HFFc6 (cell line): ENCODE measurements around the gene FSTL1. TPM values are rescaled to one million over a fixed set of nuclear protein-coding genes. Genes with fewer than 3 reads are reported as not detected.

Source experiments
- DNase-seq: peaks from one replicate; pipeline ENCODE4 v3.0.0-alpha.2; 2018
- H3K27ac Mint-ChIP-seq: 2 replicates; pipeline ENCODE4 v1.8.0; 2020; ENCODE audit warnings: mild to moderate bottlenecking, mixed read lengths
- H3K27me3 Mint-ChIP-seq: 2 replicates; pipeline ENCODE4 v1.8.0; 2021; ENCODE audit warnings: mild to moderate bottlenecking, moderate library complexity, mixed read lengths; ENCODE audit not compliant: insufficient read depth
- H3K36me3 Mint-ChIP-seq: 2 replicates; pipeline ENCODE4 v1.8.0; 2021; ENCODE audit warnings: low read depth, mixed read lengths
- H3K4me1 Mint-ChIP-seq: 2 replicates; pipeline ENCODE4 v1.8.0; 2020; ENCODE audit warnings: low read depth, mixed read lengths
- H3K4me3 Mint-ChIP-seq: 2 replicates; pipeline ENCODE4 v1.8.0; 2020; ENCODE audit warnings: mild to moderate bottlenecking, moderate library complexity, mixed read lengths
- H3K9me3 Mint-ChIP-seq: 2 replicates; pipeline ENCODE4 v1.8.0; 2020; ENCODE audit warnings: mild to moderate bottlenecking, mixed read lengths
- CTCF ChIP-seq: fragments of 200-600 bp; sonication (generic); IDR thresholded peaks from 2 replicates; pipeline ENCODE4 v1.5.0; 2021; ENCODE audit warnings: antibody characterized with exemption, mild to moderate bottlenecking
- total RNA-seq, 6 experiments: library from RNA; stranded (reverse); fragmentation: NEBNext Ultra II Directional; extraction: Animal tissue kit (Norgen Biotek cat#: 25700); gene quantifications; 2 replicates in 1 of 6; 3 replicates in 5 of 6; pipeline ENCODE4 v1.2.3, GENCODE V29; 2021

Gene FSTL1
- total RNA-seq, 6 experiments from 2014 or later = 1,595 to 1,958 (median 1,726) TPM

GRCh38 chr3:120477781-120478180, 27.0 kb upstream of the FSTL1 start:
- no peak for TF ChIP-seq CTCF
- no peaks in the 10 kb centered on the region for H3K27me3 Mint-ChIP-seq
- no peak overlapping the region for H3K27ac Mint-ChIP-seq
- H3K4me1 Mint-ChIP-seq = peaks cover 48% of the 10 kb centered on the region
- no peak overlapping the region for H3K4me3 Mint-ChIP-seq
- peaks cover under 1% of the 10 kb centered on the region; the same call in 1 of the 2 replicates for H3K9me3 Mint-ChIP-seq
- H3K36me3 Mint-ChIP-seq = peaks cover 6% of the 10 kb centered on the region
- DNase-seq = no peak

- Mint-ChIP-seq H3K4me3 (no peak overlapping the region), H3K9me3 (peaks cover 8% of the 10 kb centered on the region), H3K36me3 (peaks cover 14% of the 10 kb centered on the region), H3K4me1 (peaks cover 67% of the 10 kb centered on the region), H3K27ac (no peak overlapping the region; the same call in 1 of the 2 replicates), H3K27me3 (no peaks in the 10 kb centered on the region)
- DNase-seq = no peak
- TF ChIP-seq CTCF = no peak
Measured at GRCh38 chr3:120475722-120476377, 25.1 kb upstream of the FSTL1 start.

GRCh38 chr3:120473896-120474675, 23.3 kb upstream of the FSTL1 start:
- peaks cover 8% of the 10 kb centered on the region for H3K9me3 Mint-ChIP-seq
- peak; percentile 25 for DNase-seq
- H3K4me3 Mint-ChIP-seq = no peak overlapping the region; the same call in 1 of the 2 replicates
- peak overlapping the region; percentile 86 for H3K27ac Mint-ChIP-seq
- TF ChIP-seq CTCF = no peak
- H3K36me3 Mint-ChIP-seq = peaks cover 14% of the 10 kb centered on the region
- peaks cover 85% of the 10 kb centered on the region for H3K4me1 Mint-ChIP-seq
- no peaks in the 10 kb centered on the region for H3K27me3 Mint-ChIP-seq

GRCh38 chr3:120473389-120473788, 22.6 kb upstream of the FSTL1 start:
- Mint-ChIP-seq H3K9me3 (peaks cover 8% of the 10 kb centered on the region), H3K36me3 (peaks cover 14% of the 10 kb centered on the region), H3K27me3 (no peaks in the 10 kb centered on the region), H3K4me1 (peaks cover 92% of the 10 kb centered on the region), H3K27ac (peak overlapping the region; percentile 86), H3K4me3 (peak overlapping the region; percentile 14; the same call in 1 of the 2 replicates)
- no peak for DNase-seq
- no peak for TF ChIP-seq CTCF

GRCh38 chr3:120472121-120472844, 21.5 kb upstream of the FSTL1 start:
- TF ChIP-seq CTCF = no peak
- Mint-ChIP-seq H3K4me3 (peak overlapping the region; percentile 34), H3K27ac (peak overlapping the region; percentile 86), H3K4me1 (peaks cover 98% of the 10 kb centered on the region), H3K36me3 (peaks cover 14% of the 10 kb centered on the region), H3K27me3 (no peaks in the 10 kb centered on the region), H3K9me3 (peaks cover 8% of the 10 kb centered on the region)
- DNase-seq = no peak
